Esophagus (tissue), 2 donors: Measurements from ENCODE around the gene CCNL2. TPM values are rescaled to one million over a fixed set of nuclear protein-coding genes. Genes with fewer than 3 reads are reported as not detected.
"Not testable (repeated sequence)": the region's sequence is repeated elsewhere in the genome, so short reads cannot be mapped to it uniquely, and the experiment has no call there.

ENCODE experiments used
- H3K27ac ChIP-seq, 2 donors: one replicate each; pipeline ENCODE4 v1.5.1; 2013; ENCODE audit warnings: low read depth in 2 of 2, mild to moderate bottlenecking in 2 of 2, inconsistent platforms in 1 of 2, low read length in 1 of 2, moderate library complexity in 1 of 2
- H3K27me3 ChIP-seq, 2 donors: one replicate each; pipeline ENCODE4 v1.6.1; 2013; ENCODE audit warnings: low read length in 2 of 2, control low read depth in 1 of 2, mild to moderate bottlenecking in 1 of 2; ENCODE audit not compliant: insufficient read depth in 2 of 2, control insufficient read depth in 1 of 2
- H3K36me3 ChIP-seq, 2 donors: one replicate each; pipeline ENCODE4 v1.6.1; 2013; ENCODE audit warnings: low read length in 1 of 2; ENCODE audit not compliant: control insufficient read depth in 2 of 2, insufficient read depth in 2 of 2
- H3K4me1 ChIP-seq, 2 donors: one replicate each; pipeline ENCODE4 v1.6.1; 2013; ENCODE audit warnings: low read length in 1 of 2; ENCODE audit not compliant: control insufficient read depth in 2 of 2, insufficient read depth in 2 of 2
- H3K4me3 ChIP-seq, 2 donors: one replicate each; pipeline ENCODE4 v1.5.1; 2013; ENCODE audit warnings: low read length in 2 of 2, mild to moderate bottlenecking in 2 of 2, low read depth in 1 of 2, moderate library complexity in 1 of 2
- H3K9me3 ChIP-seq, 2 donors: one replicate each; pipeline ENCODE4 v1.6.1; 2013; ENCODE audit warnings: mild to moderate bottlenecking in 2 of 2, low read depth in 1 of 2, low read length in 1 of 2, moderate library complexity in 1 of 2; ENCODE audit not compliant: control insufficient read depth in 2 of 2, insufficient read depth in 1 of 2
- WGBS, 2 donors: extraction: QIAGEN DNeasy Blood & Tissue Kit; methylation state at CpG; one replicate each; pipeline ENCODE4 v1.1.7; 2013; 5-methylcytosine and 5-hydroxymethylcytosine counted together
- polyA plus RNA-seq, 2 donors: library from polyadenylated mRNA; stranded (reverse); fragments of 200-250 nt; gene quantifications; one replicate each; pipeline ENCODE4 v1.2.3, GENCODE V29; 2013
- donor health status: healthy with polysubstance abuse.
- donor health status: Bipolar disorder and iron deficiency.

The CCNL2 gene
- polyA plus RNA-seq: 100 to 1,000 TPM in 1 of 2 donors, 10 to 100 TPM in 1; 97.9 to 210 TPM

GRCh38 chr1:1399187-1399871 is at the start of gene CCNL2:
Gene CCNL2, minus strand, starts transcription at chr1:1399335. Its CDS starts 29 bp downstream, at chr1:1399306.
- Histone ChIP-seq H3K4me3 (peak within 1 kb of the TSS; percentile 97 to 99), H3K27me3 (no peaks in the 10 kb centered on the region), H3K27ac (peak within 1 kb of the TSS; percentile 88 to 92), H3K36me3 (peaks cover 8 to 37% of the 10 kb centered on the region in 2 donors), H3K4me1 (peaks cover 0 to 21% of the 10 kb centered on the region in 2 donors), H3K9me3 (no peaks in the 10 kb centered on the region)
- WGBS, 2 donors: 0 to 1% methylated on average over 72 to 86 of the region's 86 CpGs

GRCh38 chr1:1446631-1447030 is 47.5 kb upstream of the CCNL2 start:
- H3K9me3 ChIP-seq, H3K27ac ChIP-seq, H3K27me3 ChIP-seq, H3K4me1 ChIP-seq, H3K4me3 ChIP-seq, H3K36me3 ChIP-seq: not testable (repeated sequence)
- 93% methylated on average over 17 to 19 of the region's 19 CpGs for WGBS, 2 donors

- 75 to 81% methylated on average over 31 to 32 of the region's 32 CpGs for WGBS, 2 donors
Measured at GRCh38 chr1:1442069-1442770, 43.1 kb upstream of the CCNL2 start.

GRCh38 chr1:1441002-1441888 is 42.1 kb upstream of the CCNL2 start:
- Histone ChIP-seq H3K9me3 (no peaks in the 10 kb centered on the region), H3K4me1 (peaks cover 0 to 13% of the 10 kb centered on the region in 2 donors), H3K36me3 (peaks cover 0 to 2% of the 10 kb centered on the region in 2 donors), H3K27me3 (no peaks in the 10 kb centered on the region), H3K4me3 (no peak overlapping the region), H3K27ac (no peak overlapping the region)
- 34% methylated on average over 23 to 29 of the region's 29 CpGs for WGBS, 2 donors

More at GRCh38 chr1:1442069-1442770, 43.1 kb upstream of the CCNL2 start:
- H3K27ac ChIP-seq: no peak overlapping the region
- H3K4me1 ChIP-seq: peaks cover 0 to 5% of the 10 kb centered on the region in 2 donors
- no peak overlapping the region for H3K4me3 ChIP-seq
- no peaks in the 10 kb centered on the region for H3K36me3 ChIP-seq
- no peaks in the 10 kb centered on the region for H3K9me3 ChIP-seq
- no peaks in the 10 kb centered on the region for H3K27me3 ChIP-seq

- 66 to 72% methylated on average over 26 of the region's 26 CpGs for WGBS, 2 donors
- no peak overlapping the region for H3K4me3 ChIP-seq
- H3K27ac ChIP-seq: peak overlapping the region in 1 of 2 donors; percentile 37
- H3K9me3 ChIP-seq: no peaks in the 10 kb centered on the region
- H3K27me3 ChIP-seq: no peaks in the 10 kb centered on the region
- H3K4me1 ChIP-seq: peaks cover 0 to 18% of the 10 kb centered on the region in 2 donors
- peaks cover 0 to 2% of the 10 kb centered on the region in 2 donors for H3K36me3 ChIP-seq
Measured at GRCh38 chr1:1440262-1441001, 41.3 kb upstream of the CCNL2 start.

- H3K36me3 ChIP-seq: peaks cover 0 to 2% of the 10 kb centered on the region in 2 donors
- no peaks in the 10 kb centered on the region for H3K27me3 ChIP-seq
- WGBS, 2 donors: 86 to 88% methylated on average over 72 to 82 of the region's 82 CpGs
- no peak overlapping the region for H3K4me3 ChIP-seq
- H3K27ac ChIP-seq: no peak overlapping the region
- H3K4me1 ChIP-seq: peaks cover 2 to 25% of the 10 kb centered on the region in 2 donors
- no peaks in the 10 kb centered on the region for H3K9me3 ChIP-seq
Measured at GRCh38 chr1:1439546-1440261, 40.6 kb upstream of the CCNL2 start.

GRCh38 chr1:1438531-1439381 is 39.6 kb upstream of the CCNL2 start:
- Histone ChIP-seq H3K36me3 (peaks cover 0 to 2% of the 10 kb centered on the region in 2 donors), H3K4me3 (no peak overlapping the region), H3K4me1 (peaks cover 3 to 33% of the 10 kb centered on the region in 2 donors), H3K27ac (no peak overlapping the region), H3K9me3 (no peaks in the 10 kb centered on the region), H3K27me3 (no peaks in the 10 kb centered on the region)
- WGBS, 2 donors: 88 to 90% methylated on average over 39 to 45 of the region's 45 CpGs

- Histone ChIP-seq H3K9me3 (no peaks in the 10 kb centered on the region), H3K4me3 (no peak overlapping the region), H3K27ac (no peak overlapping the region), H3K36me3 (peaks cover 0 to 2% of the 10 kb centered on the region in 2 donors), H3K27me3 (no peaks in the 10 kb centered on the region), H3K4me1 (peaks cover 3 to 39% of the 10 kb centered on the region in 2 donors)
- WGBS, 2 donors: 52 to 67% methylated on average over 11 of the region's 11 CpGs
Measured at GRCh38 chr1:1437904-1438376, 38.8 kb upstream of the CCNL2 start.
